ENCODE measurements around the gene STMP1. TPM values are rescaled to one million over a fixed set of nuclear protein-coding genes. Genes with fewer than 3 reads are reported as not detected.

Gene STMP1
- total and polyA plus RNA-seq, 2 of the 13 experiments (the other 11 are each of a cell fraction or from before 2014, with no cell fraction given): 7.2 to 16.2 TPM

GRCh38 chr7:135659159-135659846 lies 3.0 kb upstream of the STMP1 start:
- no peak overlapping the region for H3K27ac ChIP-seq (ENCODE audit: extremely low read length, insufficient read depth, low read length)
- DNase-seq (ENCODE audit: low spot score) (no peak), ATAC-seq (no peak), FAIRE-seq (no peak)
- no peaks in the 10 kb centered on the region for H3K9me3 ChIP-seq (ENCODE audit: low read length)
- H2AFZ ChIP-seq (ENCODE audit: low read length): peak overlapping the region; percentile 61
- H3K4me3 ChIP-seq (replicated peaks in 1 of 3; ENCODE audit: insufficient read depth in 1 of 3, low read depth in 2 of 3, low read length in 3 of 3): no peak overlapping the region
- in situ Hi-C loops (cut with HindIII; ENCODE audit: extremely low pct_ligation_motif_present, low pct_unique_long_range_greater_than_20kb) (no loop called here), intact Hi-C loops (cut with micrococcal nuclease; ENCODE audit: unreplicated experiment) (no loop called here)
- TF ChIP-seq CREM (IDR thresholded peaks at IDR 0.05): no peak
- TF ChIP-seq CREM (CRISPR knock-in tag; IDR thresholded peaks at IDR 0.05): no peak
- TF ChIP-seq ZMAT5 (CRISPR knock-in tag; IDR thresholded peaks at IDR 0.05; ENCODE audit: borderline replicate concordance, low read depth): no peak
- TF ChIP-seq POLR2AphosphoS2 (IDR thresholded peaks at IDR 0.05; ENCODE audit: low read depth, low read length): no peak
- TF ChIP-seq ARHGAP35 (CRISPR knock-in tag; IDR thresholded peaks at IDR 0.05; ENCODE audit: borderline replicate concordance): no peak
- no peak for TF ChIP-seq ETV5 (CRISPR knock-in tag; IDR thresholded peaks at IDR 0.05; ENCODE audit: borderline replicate concordance)
- TF ChIP-seq ZNF142 (CRISPR knock-in tag; IDR thresholded peaks at IDR 0.05): no peak
- no peak for TF ChIP-seq ZFX (CRISPR knock-in tag; IDR thresholded peaks at IDR 0.05; ENCODE audit: low read depth)
- no peak for TF ChIP-seq RAD51 (IDR thresholded peaks at IDR 0.05; ENCODE audit: borderline replicate concordance)
- TF ChIP-seq DNMT3B (CRISPR knock-in tag; conservative IDR thresholded peaks at IDR 0.05): no peak
- TF ChIP-seq ZBTB34 (CRISPR knock-in tag; IDR thresholded peaks at IDR 0.05): no peak
- no peak for TF ChIP-seq ZNF678 (CRISPR knock-in tag; IDR thresholded peaks at IDR 0.05)
- H3K4me1 ChIP-seq (ENCODE audit: insufficient read depth, low read length): peaks cover 21% of the 10 kb centered on the region
- no peaks in the 10 kb centered on the region for H4K20me1 ChIP-seq (ENCODE audit: insufficient read depth, low read length)
- 60% methylated on average over 9 of the region's 9 CpGs for WGBS (ENCODE audit: low lambda C conversion rate)
- no peaks in the 10 kb centered on the region; a peak in 1 of 5 replicates for H3K27me3 ChIP-seq (ENCODE audit: control insufficient read depth in 1 of 2, insufficient read depth in 2 of 2, low read length in 2 of 2)
- peaks cover 17% of the 10 kb centered on the region for H3K79me2 ChIP-seq (ENCODE audit: insufficient read depth, low read length)
- H3K36me3 ChIP-seq (replicated peaks in 1 of 2; ENCODE audit: control insufficient read depth in 1 of 2, insufficient read depth in 2 of 2, low read length in 2 of 2): no peaks in the 10 kb centered on the region
- ChIA-PET POLR2A (no interaction called here), CTCF (ENCODE audit: low intra/inter-chr PET ratio, low total read pairs) (no interaction called here)
- no TSS peak for BruUV-seq (replicated peaks)
- H3K4me2 ChIP-seq (ENCODE audit: low read depth, low read length): no peak overlapping the region
- H3K9ac ChIP-seq (ENCODE audit: insufficient read depth, low read depth, low read length): no peak overlapping the region

Data from HepG2 (cell line).